Ishikawa (cell line): ENCODE results near the gene HCN2.

Experiments
- CREB1 ChIP-seq: IDR thresholded peaks from 2 replicates; pipeline ENCODE4 v1.6.1; 2012; ENCODE audit warnings: low read depth
- EGR1 ChIP-seq: IDR thresholded peaks from 2 replicates; pipeline ENCODE4 v1.6.1; 2012
- EP300 ChIP-seq: IDR thresholded peaks from 2 replicates; pipeline ENCODE4 v1.6.1; 2012; ENCODE audit warnings: borderline replicate concordance
- FOXM1 ChIP-seq: IDR thresholded peaks from 2 replicates; pipeline ENCODE4 v1.6.1; 2012; ENCODE audit warnings: low read depth, borderline replicate concordance
- NFIC ChIP-seq: IDR thresholded peaks from 2 replicates; pipeline ENCODE4 v1.6.1; 2012
- RAD21 ChIP-seq: IDR thresholded peaks from 2 replicates; pipeline ENCODE4 v1.6.1; 2012; ENCODE audit warnings: low read depth
- REST ChIP-seq: IDR thresholded peaks from 2 replicates; pipeline ENCODE4 v1.6.1; 2012; ENCODE audit warnings: low read depth, mild to moderate bottlenecking
- TAF1 ChIP-seq: IDR thresholded peaks from 2 replicates; pipeline ENCODE4 v1.6.1; 2012; ENCODE audit warnings: low read depth, mild to moderate bottlenecking
- TCF12 ChIP-seq: IDR thresholded peaks from 2 replicates; pipeline ENCODE4 v1.6.1; 2012; ENCODE audit warnings: low read depth
- TEAD4 ChIP-seq: IDR thresholded peaks from 2 replicates; pipeline ENCODE4 v1.6.1; 2012
- USF1 ChIP-seq: IDR thresholded peaks from 2 replicates; pipeline ENCODE4 v1.6.1; 2012
- YY1 ChIP-seq: IDR thresholded peaks from 2 replicates; pipeline ENCODE4 v1.6.1; 2012; ENCODE audit warnings: low read depth
- ZBTB7A ChIP-seq: IDR thresholded peaks from 2 replicates; pipeline ENCODE4 v1.6.1; 2012; ENCODE audit warnings: low read depth
- TF ChIP-seq, protein P1 (sequence below): IDR thresholded peaks from 2 replicates; pipeline ENCODE4 v1.6.1; 2012

The HCN2 gene

DNA sequence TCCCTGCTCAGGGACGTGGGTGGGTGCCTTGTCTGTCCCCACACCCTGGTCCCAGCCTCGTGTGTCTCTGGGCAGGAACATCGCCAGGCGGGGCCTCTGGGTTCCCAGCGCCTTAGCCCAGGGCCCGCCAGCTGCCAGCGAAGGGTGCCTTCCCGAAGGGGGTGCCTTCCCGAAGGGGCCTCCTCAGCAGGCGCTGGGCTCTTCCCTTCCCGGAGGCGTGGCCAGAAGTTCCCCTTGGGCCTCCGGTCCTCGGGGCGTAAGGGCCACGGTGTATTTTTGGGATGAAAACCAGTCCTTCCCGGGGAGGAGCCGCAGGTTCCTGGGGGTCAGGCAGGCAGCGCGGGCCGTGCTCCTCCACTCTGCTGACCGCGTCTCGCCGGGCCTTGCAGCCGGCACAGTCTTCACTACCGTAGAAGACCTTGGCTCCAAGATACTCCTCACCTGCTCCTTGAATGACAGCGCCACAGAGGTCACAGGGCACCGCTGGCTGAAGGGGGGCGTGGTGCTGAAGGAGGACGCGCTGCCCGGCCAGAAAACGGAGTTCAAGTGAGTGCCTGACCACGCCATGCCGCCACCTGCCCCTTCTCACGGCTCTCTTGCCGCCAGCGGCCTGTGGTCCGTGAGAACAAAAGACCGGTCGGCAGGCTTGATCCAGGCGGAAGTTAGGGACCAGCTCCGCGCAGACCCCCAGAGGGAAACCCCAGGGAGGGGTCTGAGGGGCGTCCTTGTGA is 10.4 kb upstream of the HCN2 start:
- TF ChIP-seq RAD21, result no peak
- no peak for TF ChIP-seq REST
- no peak for TF ChIP-seq TCF12
- TF ChIP-seq EGR1, result no peak

- TF ChIP-seq USF1 (no peak), NFIC (no peak), CREB1 (no peak), TAF1 (no peak), ZBTB7A (no peak), EP300 (no peak), TCF12 (no peak), RAD21 (no peak), REST (no peak)
- TF ChIP-seq, protein P1, sequence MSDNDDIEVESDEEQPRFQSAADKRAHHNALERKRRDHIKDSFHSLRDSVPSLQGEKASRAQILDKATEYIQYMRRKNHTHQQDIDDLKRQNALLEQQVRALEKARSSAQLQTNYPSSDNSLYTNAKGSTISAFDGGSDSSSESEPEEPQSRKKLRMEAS, result no peak
Measured at GRCh38 chr19:579842-580155, 9.9 kb upstream of the HCN2 start.

GRCh38 chr19:580274-580835 is 9.3 kb upstream of the HCN2 start:
- TF ChIP-seq CREB1, result no peak
- no peak for TF ChIP-seq YY1
- no peak for TF ChIP-seq NFIC
- no peak for TF ChIP-seq REST
- no peak for TF ChIP-seq FOXM1
- TF ChIP-seq TCF12, result no peak
- TF ChIP-seq, protein P1, result no peak
- no peak for TF ChIP-seq EGR1
- TF ChIP-seq EP300, result no peak
- TF ChIP-seq TEAD4, result no peak

GRCh38 chr19:581399-582111 is 8.1 kb upstream of the HCN2 start:
- peak; percentile 71 for TF ChIP-seq NFIC
- TF ChIP-seq, protein P1, result peak; percentile 9; the same call in 1 of the 2 replicates
- no peak for TF ChIP-seq YY1
